Spleen (tissue), 11 donors: ENCODE measurements around the gene MRTFB. TPM values are rescaled to one million over a fixed set of nuclear protein-coding genes. Genes with fewer than 3 reads are reported as not detected.
A peak's percentile ranks its signal among the peaks of the same experiment; 100 is the strongest.

Experiments used
- DNase-seq: peaks from one replicate; pipeline ENCODE4 v3.0.0-alpha.2; 2020
- H3K27ac ChIP-seq, 8 donors: fragments of 200-600 bp; sonication (generic) in 7 of 8; 1 replicate in 4 of 8; 2 replicates in 4 of 8; pipeline versions ENCODE4 v1.5.0 to v1.8.0; 2016 to 2021; ENCODE audit warnings: inconsistent platforms in 4 of 8, mild to moderate bottlenecking in 4 of 8, moderate library complexity in 1 of 8
- H3K27me3 ChIP-seq, 7 donors: fragments of 200-600 bp; sonication (generic) in 6 of 7; replicated peaks in 1 of 7; 1 replicate in 4 of 7; 2 replicates in 3 of 7; pipeline versions ENCODE4 v1.5.0 to v1.8.0; 2016 to 2021; ENCODE audit warnings: inconsistent platforms in 3 of 7, mild to moderate bottlenecking in 1 of 7
- H3K36me3 ChIP-seq, 6 donors: fragments of 200-600 bp; sonication (generic) in 5 of 6; 1 replicate in 4 of 6; 2 replicates in 2 of 6; pipeline versions ENCODE4 v1.5.0 to v1.8.0; 2016 to 2021; ENCODE audit warnings: inconsistent platforms in 2 of 6
- H3K4me1 ChIP-seq, 6 donors: fragments of 200-600 bp; sonication (generic) in 5 of 6; 1 replicate in 3 of 6; 2 replicates in 3 of 6; pipeline versions ENCODE4 v1.5.0 to v1.8.0; 2016 to 2021; ENCODE audit warnings: inconsistent platforms in 3 of 6
- H3K4me3 ChIP-seq, 8 donors: fragments of 200-600 bp; sonication (generic) in 7 of 8; 1 replicate in 4 of 8; 2 replicates in 4 of 8; pipeline versions ENCODE4 v1.5.0 to v1.8.0; 2016 to 2021; ENCODE audit warnings: inconsistent platforms in 4 of 8, mild to moderate bottlenecking in 4 of 8, moderate library complexity in 2 of 8
- H3K9me3 ChIP-seq, 8 donors: fragments of 200-600 bp; sonication (generic) in 7 of 8; 1 replicate in 4 of 8; 2 replicates in 4 of 8; pipeline versions ENCODE4 v1.5.0 to v1.8.0; 2016 to 2021; ENCODE audit warnings: inconsistent platforms in 4 of 8
- CTCF ChIP-seq, 11 experiments: fragments of 200-600 bp in 7 of 11; fragments of 450-650 bp in 4 of 11; sonication (generic) in 4 of 11; IDR thresholded peaks in 8 of 11; conservative IDR thresholded peaks in 3 of 11; 1 replicate in 7 of 11; 2 replicates in 4 of 11; pipeline versions ENCODE4 v1.4.0 to v1.8.0; 2016 to 2021; ENCODE audit warnings: antibody characterized with exemption in 11 of 11, inconsistent platforms in 4 of 11, mild to moderate bottlenecking in 1 of 11
- POLR2A ChIP-seq, 3 donors: fragments of 450-650 bp; IDR thresholded peaks; one replicate each; pipeline ENCODE4 v1.5.1; 2017; ENCODE audit warnings: antibody characterized with exemption in 3 of 3, mild to moderate bottlenecking in 1 of 3
- POLR2AphosphoS5 ChIP-seq, 3 donors: sonication (generic); formaldehyde crosslinking; IDR thresholded peaks; one replicate each; pipeline ENCODE4 v1.5.1; 2017; ENCODE audit warnings: antibody characterized with exemption in 3 of 3
- WGBS, 5 donors: extraction: QIAGEN DNeasy Blood & Tissue Kit in 3 of 5; methylation state at CpG; one replicate each; pipeline versions ENCODE4 v1.1.5 to v1.1.7; 2013 to 2018; 5-methylcytosine and 5-hydroxymethylcytosine counted together
- intact Hi-C: fragments of 100-400 bp; cut with DNase I; formaldehyde crosslinking; loops from one replicate; pipeline ENCODE4 v1.15.0; 2023; ENCODE audit warnings: low total_unique reads
- polyA plus RNA-seq, 3 donors: library from polyadenylated mRNA; stranded (reverse); fragments of 200-250 nt; gene quantifications; one replicate each; pipeline ENCODE4 v1.2.1, GENCODE V29; 2013
- total RNA-seq, 7 donors: library from RNA; depleted of rRNA in 3 of 7; stranded (reverse); fragments of >200 nt in 3 of 7; fragmentation: NEBNext Ultra II Directional in 4 of 7; extraction: Animal tissue kit (Norgen Biotek cat#: 25700) in 4 of 7; gene quantifications; one replicate each; pipeline versions ENCODE4 v1.1.0 to v1.2.1, GENCODE V29; 2016 to 2021
- donor health status: healthy with polysubstance abuse.
- donor health status: DM: no; HTN: no; CAD: no; lungs with moderate emphysema.
- donor health status: DM: no; HTN: no; CAD: no.
- donor health status: Bipolar disorder and iron deficiency.
- donor health status: healthy.
- donor health status: DM: no; HTN: no; CAD: no.
- donor health status: DM: yes; HTN: yes; CAD: no.

MRTFB gene
- total and polyA plus RNA-seq, 10 donors: 2.3 to 39.3 (median 29.9) TPM

- peak; percentile 63 for DNase-seq
- Histone ChIP-seq H3K4me1 (peaks cover 0 to 49% (median 40%) of the 10 kb centered on the region in 6 donors), H3K36me3 (no peaks in the 10 kb centered on the region), H3K4me3 (no peak overlapping the region), H3K27ac (no peak overlapping the region), H3K27me3 (peaks cover 0 to 25% (median 17%) of the 10 kb centered on the region in 7 donors), H3K9me3 (no peaks in the 10 kb centered on the region)
- intact Hi-C loops: no loop called here
- no peak for TF ChIP-seq POLR2A (IDR thresholded peaks at IDR 0.05)
- TF ChIP-seq POLR2AphosphoS5 (IDR thresholded peaks at IDR 0.05): no peak
- TF ChIP-seq CTCF (IDR thresholded peaks at IDR 0.05 in 8 of 11, conservative IDR thresholded peaks at IDR 0.05 in 3 of 11): no peak
- 81 to 90% (median 87%) methylated on average over 7 to 10 of the region's 10 CpGs for WGBS, 5 donors
Observed at GRCh38 chr16:14307059-14307526, 236.0 kb downstream of the MRTFB start.

DNA sequence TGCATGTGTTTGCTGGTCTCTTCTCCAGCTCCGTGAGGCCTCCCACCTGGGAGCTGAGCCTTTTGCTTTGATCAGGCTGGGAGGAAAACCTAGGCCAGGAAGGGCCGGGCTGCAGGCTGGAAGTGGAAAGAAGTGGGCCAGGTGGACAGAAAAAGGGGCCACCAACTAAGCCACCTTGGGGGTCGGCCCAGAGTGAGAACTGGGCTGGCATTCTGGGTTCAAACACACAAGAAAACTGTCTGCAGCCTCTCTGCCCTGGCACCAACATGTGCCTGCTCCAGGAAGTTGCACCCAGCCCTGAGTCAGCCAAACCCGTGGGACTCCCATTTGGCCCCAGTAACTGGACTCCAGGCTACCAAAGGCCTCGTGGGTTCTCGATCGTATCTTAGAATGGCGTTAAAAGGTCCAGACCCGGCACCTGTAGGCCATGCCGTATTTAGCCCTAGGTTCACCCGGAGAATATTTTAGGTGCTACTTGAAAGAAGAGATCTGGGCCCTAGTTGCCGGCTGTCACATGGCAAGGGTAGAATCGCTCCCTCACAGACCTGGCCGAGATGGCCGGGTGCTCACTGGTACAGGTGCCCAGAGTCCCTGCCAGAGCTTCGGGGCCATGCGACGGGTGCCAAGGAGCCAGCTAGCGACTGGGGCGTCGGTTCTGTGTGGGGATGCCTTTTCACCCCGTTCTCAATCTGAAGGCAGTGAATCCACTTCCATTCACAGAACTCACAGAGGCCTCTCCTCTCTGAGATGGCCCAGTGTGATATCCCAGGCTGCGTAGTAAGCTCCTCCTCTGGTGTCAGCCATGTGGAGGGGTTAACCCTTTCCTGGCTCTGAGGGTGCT, 236.6 kb downstream of the MRTFB start:
- H3K4me3 ChIP-seq: no peak overlapping the region
- peaks cover 0 to 43% (median 34%) of the 10 kb centered on the region in 6 donors for H3K4me1 ChIP-seq
- no peaks in the 10 kb centered on the region for H3K36me3 ChIP-seq
- peaks cover 0 to 19% (median 11%) of the 10 kb centered on the region in 7 donors for H3K27me3 ChIP-seq
- no peaks in the 10 kb centered on the region for H3K9me3 ChIP-seq
- WGBS, 5 donors: 85 to 90% (median 89%) methylated on average over 19 to 23 of the region's 23 CpGs
- intact Hi-C loops: no loop called here
- peak; percentile 63 for DNase-seq
- no peak overlapping the region for H3K27ac ChIP-seq
- TF ChIP-seq POLR2AphosphoS5 (IDR thresholded peaks at IDR 0.05) (no peak), POLR2A (IDR thresholded peaks at IDR 0.05) (no peak), CTCF (IDR thresholded peaks at IDR 0.05 in 8 of 11, conservative IDR thresholded peaks at IDR 0.05 in 3 of 11) (no peak)

DNA sequence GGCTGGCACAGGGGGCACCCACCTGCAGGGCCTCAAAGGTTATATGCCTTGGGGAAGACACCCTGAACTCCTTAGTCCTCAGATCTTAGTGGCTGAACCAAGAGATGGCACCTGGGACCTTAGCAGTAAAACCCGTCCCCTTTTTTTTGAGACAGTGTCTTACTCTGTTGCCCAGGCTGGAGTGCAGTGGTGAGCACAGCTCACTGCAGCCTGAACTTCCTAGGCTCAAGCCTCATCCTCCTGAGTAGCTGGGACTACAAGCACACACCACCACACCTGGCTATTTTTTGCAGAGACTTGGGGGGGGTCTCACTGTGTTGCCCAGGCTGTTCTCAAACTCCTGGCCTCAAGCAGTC, 237.2 kb downstream of the MRTFB start:
- 86 to 98% (median 90%) methylated on average over 1 of the region's 1 CpG for WGBS, 5 donors
- intact Hi-C loops: no loop called here

More for the DNA sequence above, 237.2 kb downstream of the MRTFB start:
- peak overlapping the region in 1 of 8 donors; percentile 15 for H3K27ac ChIP-seq
- TF ChIP-seq CTCF (IDR thresholded peaks at IDR 0.05 in 8 of 11, conservative IDR thresholded peaks at IDR 0.05 in 3 of 11): no peak
- TF ChIP-seq POLR2A (IDR thresholded peaks at IDR 0.05): no peak
- no peak for TF ChIP-seq POLR2AphosphoS5 (IDR thresholded peaks at IDR 0.05)
- H3K9me3 ChIP-seq: no peaks in the 10 kb centered on the region
- peaks cover 0 to 13% (median 6%) of the 10 kb centered on the region in 7 donors for H3K27me3 ChIP-seq
- peak; percentile 25 for DNase-seq
- no peaks in the 10 kb centered on the region for H3K36me3 ChIP-seq
- peaks cover 0 to 37% (median 28%) of the 10 kb centered on the region in 6 donors for H3K4me1 ChIP-seq
- H3K4me3 ChIP-seq: no peak overlapping the region
